Neural progenitor cell (in vitro differentiated cells): ENCODE measurements around the gene CLSTN2. TPM values are rescaled to one million over a fixed set of nuclear protein-coding genes. Genes with fewer than 3 reads are reported as not detected.

Source experiments
- DNase-seq: peaks from one replicate; pipeline ENCODE4 v3.0.0-alpha.2; 2016; ENCODE audit warnings: low spot score
- H2AFZ ChIP-seq: fragments of 200-600 bp; sonication (generic); replicated peaks from 2 replicates; pipeline ENCODE4 v1.6.1; 2016; ENCODE audit warnings: antibody characterized with exemption
- H3F3A ChIP-seq: fragments of 200-600 bp; sonication (generic); 2 replicates; pipeline ENCODE4 v1.6.1; 2016; ENCODE audit warnings: antibody characterized with exemption, low read depth
- H3K27ac ChIP-seq: fragments of 200-600 bp; sonication (generic); 2 replicates; pipeline ENCODE4 v1.5.1; 2016; ENCODE audit warnings: mild to moderate bottlenecking
- H3K27me3 ChIP-seq: fragments of 200-600 bp; sonication (generic); 2 replicates; pipeline ENCODE4 v1.6.1; 2016; ENCODE audit warnings: mild to moderate bottlenecking, moderate library complexity
- H3K36me3 ChIP-seq: fragments of 200-600 bp; sonication (generic); 2 replicates; pipeline ENCODE4 v1.5.1; 2016
- H3K4me1 ChIP-seq: fragments of 200-600 bp; sonication (generic); 2 replicates; pipeline ENCODE4 v1.6.1; 2016; ENCODE audit warnings: mixed run types
- H3K4me2 ChIP-seq: fragments of 200-600 bp; sonication (generic); 2 replicates; pipeline ENCODE4 v1.6.1; 2016
- H3K4me3 ChIP-seq: fragments of 200-600 bp; sonication (generic); 2 replicates; pipeline ENCODE4 v1.5.1; 2016
- H3K79me2 ChIP-seq: fragments of 200-600 bp; sonication (generic); 2 replicates; pipeline ENCODE4 v1.6.1; 2016; ENCODE audit warnings: low read depth
- H3K9ac ChIP-seq: fragments of 200-600 bp; sonication (generic); 2 replicates; pipeline ENCODE4 v1.6.1; 2016
- H3K9me3 ChIP-seq: fragments of 200-600 bp; sonication (generic); 2 replicates; pipeline ENCODE4 v1.5.1; 2016; ENCODE audit warnings: low read depth
- H4K20me1 ChIP-seq: fragments of 200-600 bp; sonication (generic); 2 replicates; pipeline ENCODE4 v1.6.1; 2016; ENCODE audit warnings: low read depth
- H3K27ac Mint-ChIP-seq: 3 replicates; pipeline ENCODE4 v1.8.0; 2021; ENCODE audit warnings: mixed read lengths
- H3K27me3 Mint-ChIP-seq: 2 replicates; pipeline ENCODE4 v1.8.0; 2022; ENCODE audit warnings: low read depth, mild to moderate bottlenecking, inconsistent platforms, moderate library complexity, mixed read lengths; ENCODE audit not compliant: insufficient read depth
- H3K36me3 Mint-ChIP-seq: 3 replicates; pipeline ENCODE4 v1.8.0; 2021; ENCODE audit warnings: mixed read lengths
- H3K4me1 Mint-ChIP-seq: 3 replicates; pipeline ENCODE4 v1.8.0; 2021; ENCODE audit warnings: mixed read lengths
- H3K4me3 Mint-ChIP-seq: 3 replicates; pipeline ENCODE4 v1.8.0; 2021; ENCODE audit warnings: mild to moderate bottlenecking, moderate library complexity, mixed read lengths
- H3K9me3 Mint-ChIP-seq: 3 replicates; pipeline ENCODE4 v1.8.0; 2020; ENCODE audit warnings: mixed read lengths
- EZH2 ChIP-seq: fragments of 200-600 bp; sonication (generic); IDR thresholded peaks from 2 replicates; pipeline ENCODE4 v1.6.1; 2017; ENCODE audit warnings: antibody characterized with exemption, mild to moderate bottlenecking, moderate library complexity
- EZH2phosphoT487 ChIP-seq: fragments of 200-600 bp; sonication (generic); IDR thresholded peaks from 2 replicates; pipeline ENCODE4 v1.6.1; 2017; ENCODE audit warnings: antibody characterized with exemption
- total RNA-seq: library from RNA; depleted of rRNA; stranded (reverse); fragments of >200 nt; gene quantifications from 2 replicates; pipeline ENCODE4 v1.2.3, GENCODE V29; 2015; ENCODE audit warnings: low replicate concordance
- TF ChIP-seq, protein P1 (sequence below): fragments of 200-600 bp; sonication (generic); IDR thresholded peaks from 2 replicates; pipeline ENCODE4 v1.5.1; 2017; ENCODE audit warnings: antibody characterized with exemption, mild to moderate bottlenecking

CLSTN2 gene
- total RNA-seq, 1 donor from 2014 or later = 0.22 TPM

GRCh38 chr3:140459462-140459861 lies 524.5 kb downstream of the CLSTN2 start:
- no peak overlapping the region for H3K27ac ChIP-seq
- H3K9me3 Mint-ChIP-seq = no peaks in the 10 kb centered on the region
- H2AFZ ChIP-seq = no peak overlapping the region
- H3K9ac ChIP-seq = no peak overlapping the region
- no peak overlapping the region for H3K4me3 Mint-ChIP-seq
- H3K4me1 Mint-ChIP-seq = peaks cover 3% of the 10 kb centered on the region
- TF ChIP-seq EZH2 (no peak), EZH2phosphoT487 (no peak)
- TF ChIP-seq, protein P1, sequence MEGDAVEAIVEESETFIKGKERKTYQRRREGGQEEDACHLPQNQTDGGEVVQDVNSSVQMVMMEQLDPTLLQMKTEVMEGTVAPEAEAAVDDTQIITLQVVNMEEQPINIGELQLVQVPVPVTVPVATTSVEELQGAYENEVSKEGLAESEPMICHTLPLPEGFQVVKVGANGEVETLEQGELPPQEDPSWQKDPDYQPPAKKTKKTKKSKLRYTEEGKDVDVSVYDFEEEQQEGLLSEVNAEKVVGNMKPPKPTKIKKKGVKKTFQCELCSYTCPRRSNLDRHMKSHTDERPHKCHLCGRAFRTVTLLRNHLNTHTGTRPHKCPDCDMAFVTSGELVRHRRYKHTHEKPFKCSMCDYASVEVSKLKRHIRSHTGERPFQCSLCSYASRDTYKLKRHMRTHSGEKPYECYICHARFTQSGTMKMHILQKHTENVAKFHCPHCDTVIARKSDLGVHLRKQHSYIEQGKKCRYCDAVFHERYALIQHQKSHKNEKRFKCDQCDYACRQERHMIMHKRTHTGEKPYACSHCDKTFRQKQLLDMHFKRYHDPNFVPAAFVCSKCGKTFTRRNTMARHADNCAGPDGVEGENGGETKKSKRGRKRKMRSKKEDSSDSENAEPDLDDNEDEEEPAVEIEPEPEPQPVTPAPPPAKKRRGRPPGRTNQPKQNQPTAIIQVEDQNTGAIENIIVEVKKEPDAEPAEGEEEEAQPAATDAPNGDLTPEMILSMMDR = no peak
- no peaks in the 10 kb centered on the region for H3K4me1 ChIP-seq
- H3K79me2 ChIP-seq = no peaks in the 10 kb centered on the region
- no peaks in the 10 kb centered on the region for H4K20me1 ChIP-seq
- no peak overlapping the region for H3K27ac Mint-ChIP-seq
- no peaks in the 10 kb centered on the region for H3K27me3 ChIP-seq
- no peaks in the 10 kb centered on the region for H3K36me3 ChIP-seq
- no peaks in the 10 kb centered on the region for H3K9me3 ChIP-seq
- no peaks in the 10 kb centered on the region for H3F3A ChIP-seq
- H3K4me3 ChIP-seq = no peak overlapping the region
- no peak for DNase-seq
- H3K36me3 Mint-ChIP-seq = no peaks in the 10 kb centered on the region
- peaks cover 2% of the 10 kb centered on the region for H3K27me3 Mint-ChIP-seq
- H3K4me2 ChIP-seq = no peak overlapping the region

DNA sequence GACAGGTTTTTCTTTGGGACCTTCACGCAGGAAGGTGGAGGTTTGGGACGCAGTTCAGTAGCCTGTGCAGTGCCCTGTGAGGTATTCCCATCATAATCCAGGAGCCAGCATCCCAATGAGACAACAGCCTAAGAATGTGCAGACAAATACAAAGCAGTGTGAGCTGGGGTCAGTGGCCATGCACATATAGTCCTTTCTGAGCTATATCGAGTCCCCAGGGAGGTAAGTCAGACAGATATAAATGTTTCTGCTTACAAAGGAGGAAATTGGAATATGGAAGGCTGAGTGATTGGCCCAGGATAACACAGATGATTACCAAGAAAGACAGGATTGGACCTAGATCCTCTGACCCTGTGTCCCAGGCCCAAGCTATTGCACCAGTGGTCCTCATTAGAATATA lies 526.3 kb downstream of the CLSTN2 start:
- Histone ChIP-seq H3K9me3 (no peaks in the 10 kb centered on the region), H3K27me3 (no peaks in the 10 kb centered on the region), H3K79me2 (no peaks in the 10 kb centered on the region), H3F3A (no peaks in the 10 kb centered on the region), H3K4me1 (no peaks in the 10 kb centered on the region), H2AFZ (no peak overlapping the region), H3K4me3 (no peak overlapping the region), H3K9ac (no peak overlapping the region), H3K36me3 (no peaks in the 10 kb centered on the region), H3K27ac (no peak overlapping the region), H4K20me1 (no peaks in the 10 kb centered on the region), H3K4me2 (no peak overlapping the region)
- peaks cover 3% of the 10 kb centered on the region for H3K4me1 Mint-ChIP-seq
- DNase-seq = no peak
- no peak overlapping the region for H3K4me3 Mint-ChIP-seq
- TF ChIP-seq EZH2 (no peak), EZH2phosphoT487 (no peak)
- TF ChIP-seq, protein P1 = no peak
- H3K27ac Mint-ChIP-seq = no peak overlapping the region
- H3K27me3 Mint-ChIP-seq = peaks cover 4% of the 10 kb centered on the region
- H3K36me3 Mint-ChIP-seq = no peaks in the 10 kb centered on the region
- no peaks in the 10 kb centered on the region for H3K9me3 Mint-ChIP-seq

DNA sequence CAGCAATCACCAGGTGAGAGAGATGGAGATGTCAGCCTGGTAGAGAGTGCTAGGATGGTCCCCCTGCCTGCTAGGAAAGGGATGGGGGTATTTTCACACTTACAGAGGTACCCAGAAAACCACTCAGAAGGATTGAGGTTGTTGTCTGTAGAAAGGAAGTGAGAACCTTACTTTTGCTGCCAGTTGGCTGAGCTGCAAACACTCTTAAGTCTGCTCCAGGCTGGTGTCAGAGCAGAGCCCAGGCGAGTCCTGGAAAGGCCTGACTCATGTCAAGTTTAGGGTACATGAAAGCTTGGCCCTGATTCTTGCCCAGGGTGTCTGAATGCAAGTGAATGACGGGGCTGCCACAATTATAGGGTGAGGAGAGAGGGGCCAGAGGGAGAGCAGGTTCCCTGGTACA lies 528.4 kb downstream of the CLSTN2 start:
- no peaks in the 10 kb centered on the region for H3K27me3 ChIP-seq
- H3F3A ChIP-seq = peaks cover 8% of the 10 kb centered on the region
- Mint-ChIP-seq H3K36me3 (no peaks in the 10 kb centered on the region), H3K4me1 (peaks cover 18% of the 10 kb centered on the region), H3K27ac (no peak overlapping the region), H3K27me3 (peaks cover 11% of the 10 kb centered on the region), H3K4me3 (no peak overlapping the region), H3K9me3 (no peaks in the 10 kb centered on the region)
- no peaks in the 10 kb centered on the region for H4K20me1 ChIP-seq
- no peak overlapping the region for H3K4me3 ChIP-seq
- DNase-seq = no peak
- no peak overlapping the region for H3K4me2 ChIP-seq
- H3K36me3 ChIP-seq = no peaks in the 10 kb centered on the region
- no peak overlapping the region for H3K9ac ChIP-seq
- no peak overlapping the region for H3K27ac ChIP-seq
- no peaks in the 10 kb centered on the region for H3K79me2 ChIP-seq
- no peaks in the 10 kb centered on the region for H3K9me3 ChIP-seq
- TF ChIP-seq EZH2 (no peak), EZH2phosphoT487 (no peak)
- TF ChIP-seq, protein P1 = no peak
- H2AFZ ChIP-seq = no peak overlapping the region
- peaks cover 16% of the 10 kb centered on the region for H3K4me1 ChIP-seq

- H3K27me3 Mint-ChIP-seq = peaks cover 14% of the 10 kb centered on the region
- H3K4me3 Mint-ChIP-seq = no peak overlapping the region
Measured at GRCh38 chr3:140465988-140466387, 531.0 kb downstream of the CLSTN2 start.

More at GRCh38 chr3:140465988-140466387, 531.0 kb downstream of the CLSTN2 start:
- H3K4me3 ChIP-seq = no peak overlapping the region
- H3K27ac ChIP-seq = no peak overlapping the region
- no peaks in the 10 kb centered on the region for H3K79me2 ChIP-seq
- no peaks in the 10 kb centered on the region for H3K9me3 ChIP-seq
- H3K4me1 ChIP-seq = peaks cover 23% of the 10 kb centered on the region
- no peak overlapping the region for H2AFZ ChIP-seq
- H3K36me3 Mint-ChIP-seq = no peaks in the 10 kb centered on the region
- no peaks in the 10 kb centered on the region for H3K9me3 Mint-ChIP-seq
- no peak overlapping the region for H3K27ac Mint-ChIP-seq
- no peak for DNase-seq
- TF ChIP-seq EZH2 = no peak
- no peak for TF ChIP-seq EZH2phosphoT487
- TF ChIP-seq, protein P1 = no peak
- H3K27me3 ChIP-seq = no peaks in the 10 kb centered on the region
- no peaks in the 10 kb centered on the region for H4K20me1 ChIP-seq
- no peaks in the 10 kb centered on the region for H3K36me3 ChIP-seq
- no peak overlapping the region for H3K4me2 ChIP-seq
- no peak overlapping the region for H3K9ac ChIP-seq
- peaks cover 8% of the 10 kb centered on the region for H3F3A ChIP-seq
- H3K4me1 Mint-ChIP-seq = peaks cover 23% of the 10 kb centered on the region
